AG04449 (cell line): ENCODE results near the gene INCA1.

Source experiments
- CTCF ChIA-PET: fragments of 350-600 bp; formaldehyde crosslinking; extraction: SDS; loops from one replicate; lab custom pipeline; 2021; ENCODE audit warnings: antibody characterized with exemption; lab: Yijun Ruan, JAX
- POLR2A ChIA-PET: fragments of 400-600, 350-600 bp; formaldehyde crosslinking; extraction: SDS; loops from one replicate; lab custom pipeline; 2020; ENCODE audit warnings: antibody characterized with exemption, inconsistent platforms; lab: Yijun Ruan, JAX
- DNase-seq: peaks from one replicate; pipeline ENCODE4 v3.0.0-alpha.2; 2010; ENCODE audit warnings: low read depth, low spot score
- H3K4me3 ChIP-seq: 2 replicates; pipeline ENCODE4 v1.5.1; 2011; ENCODE audit warnings: low read depth, mild to moderate bottlenecking, control low read depth, low read length
- TF ChIP-seq, protein P1 (sequence below): IDR thresholded peaks from one replicate; pipeline ENCODE4 v1.5.1; 2011; ENCODE audit warnings: mild to moderate bottlenecking, moderate library complexity, low read length, control low read depth, inconsistent platforms; ENCODE audit not compliant: insufficient read depth; ENCODE audit errors: missing control alignments

INCA1 gene

DNA sequence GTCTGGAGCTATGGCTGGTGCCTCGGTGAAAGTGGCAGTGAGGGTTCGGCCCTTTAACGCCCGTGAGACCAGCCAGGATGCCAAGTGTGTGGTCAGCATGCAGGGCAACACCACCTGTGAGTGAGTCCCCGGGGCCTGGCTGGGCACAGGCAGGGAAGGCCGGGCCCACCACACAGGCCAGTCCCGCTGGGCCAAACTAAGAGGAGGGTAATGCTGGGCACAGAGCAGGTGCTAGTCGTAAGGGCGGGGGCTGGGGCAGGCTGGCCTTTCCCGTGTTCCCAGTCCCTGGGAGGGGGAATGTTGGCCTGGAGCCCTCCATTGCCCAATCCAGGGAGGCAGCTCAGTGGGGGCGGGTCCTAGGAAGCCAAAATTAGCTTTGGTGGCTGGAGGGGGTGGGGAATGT, 2.9 kb upstream of the INCA1 start:
- H3K4me3 ChIP-seq, result peak overlapping the region; percentile 12; the same call in 1 of the 2 replicates
- TF ChIP-seq, protein P1, sequence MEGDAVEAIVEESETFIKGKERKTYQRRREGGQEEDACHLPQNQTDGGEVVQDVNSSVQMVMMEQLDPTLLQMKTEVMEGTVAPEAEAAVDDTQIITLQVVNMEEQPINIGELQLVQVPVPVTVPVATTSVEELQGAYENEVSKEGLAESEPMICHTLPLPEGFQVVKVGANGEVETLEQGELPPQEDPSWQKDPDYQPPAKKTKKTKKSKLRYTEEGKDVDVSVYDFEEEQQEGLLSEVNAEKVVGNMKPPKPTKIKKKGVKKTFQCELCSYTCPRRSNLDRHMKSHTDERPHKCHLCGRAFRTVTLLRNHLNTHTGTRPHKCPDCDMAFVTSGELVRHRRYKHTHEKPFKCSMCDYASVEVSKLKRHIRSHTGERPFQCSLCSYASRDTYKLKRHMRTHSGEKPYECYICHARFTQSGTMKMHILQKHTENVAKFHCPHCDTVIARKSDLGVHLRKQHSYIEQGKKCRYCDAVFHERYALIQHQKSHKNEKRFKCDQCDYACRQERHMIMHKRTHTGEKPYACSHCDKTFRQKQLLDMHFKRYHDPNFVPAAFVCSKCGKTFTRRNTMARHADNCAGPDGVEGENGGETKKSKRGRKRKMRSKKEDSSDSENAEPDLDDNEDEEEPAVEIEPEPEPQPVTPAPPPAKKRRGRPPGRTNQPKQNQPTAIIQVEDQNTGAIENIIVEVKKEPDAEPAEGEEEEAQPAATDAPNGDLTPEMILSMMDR, result no peak
- CTCF ChIA-PET, result interaction anchor here (1.1 to 1.5 kb wide), 3 partner anchors 12 to 30 kb away, joined by 3 to 8 read pairs (median 4); partner anchors contain the start of gene CAMTA2
- POLR2A ChIA-PET, result interaction anchor here (0.6 to 0.7 kb wide), 3 partner anchors 20 to 91 kb away, joined by 3 to 7 read pairs (median 3); partner anchors contain the start of gene RNF167
- DNase-seq, result no peak

DNA sequence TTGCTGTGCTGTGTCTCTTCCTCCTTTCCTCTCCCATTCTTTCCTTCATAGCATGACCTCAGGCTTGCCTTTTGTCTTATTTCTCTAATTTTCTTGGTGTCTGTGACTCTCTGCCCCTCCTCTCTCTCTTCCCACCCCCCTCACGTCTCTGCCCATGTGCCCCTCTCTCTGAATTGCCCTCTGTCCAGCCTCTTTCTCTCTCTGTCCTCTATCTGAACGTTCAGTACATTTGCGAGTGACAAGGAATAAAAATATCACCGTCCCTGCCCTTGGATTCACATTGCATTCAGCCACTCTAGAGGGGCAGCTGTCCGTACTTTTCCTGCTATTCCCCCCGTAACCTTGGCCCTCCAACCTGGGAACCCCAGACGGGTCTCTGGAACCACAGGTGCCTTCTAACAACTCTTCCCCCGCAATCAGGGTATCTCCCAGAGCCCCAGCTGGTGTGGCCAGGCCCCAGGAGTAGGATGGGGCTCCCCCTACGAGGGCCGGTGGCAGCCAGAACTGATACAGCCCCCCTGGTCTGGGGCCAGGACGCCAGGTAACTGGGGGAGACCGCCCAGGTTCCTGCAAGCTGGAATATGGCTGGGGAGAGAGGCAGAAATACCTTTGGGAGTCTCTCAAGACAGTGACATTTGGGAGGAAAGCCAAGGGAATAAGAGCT, 2.2 kb upstream of the INCA1 start:
- TF ChIP-seq, protein P1, result no peak
- CTCF ChIA-PET, result interaction anchor here (1.1 to 1.5 kb wide), 3 partner anchors 12 to 31 kb away, joined by 3 to 8 read pairs (median 4); partner anchors contain the start of gene CAMTA2
- POLR2A ChIA-PET, result interaction anchor here (0.6 to 0.7 kb wide), 3 partner anchors 19 to 91 kb away, joined by 3 to 7 read pairs (median 3); partner anchors contain the start of gene RNF167
- H3K4me3 ChIP-seq, result peak overlapping the region; percentile 96
- DNase-seq, result no peak

DNA sequence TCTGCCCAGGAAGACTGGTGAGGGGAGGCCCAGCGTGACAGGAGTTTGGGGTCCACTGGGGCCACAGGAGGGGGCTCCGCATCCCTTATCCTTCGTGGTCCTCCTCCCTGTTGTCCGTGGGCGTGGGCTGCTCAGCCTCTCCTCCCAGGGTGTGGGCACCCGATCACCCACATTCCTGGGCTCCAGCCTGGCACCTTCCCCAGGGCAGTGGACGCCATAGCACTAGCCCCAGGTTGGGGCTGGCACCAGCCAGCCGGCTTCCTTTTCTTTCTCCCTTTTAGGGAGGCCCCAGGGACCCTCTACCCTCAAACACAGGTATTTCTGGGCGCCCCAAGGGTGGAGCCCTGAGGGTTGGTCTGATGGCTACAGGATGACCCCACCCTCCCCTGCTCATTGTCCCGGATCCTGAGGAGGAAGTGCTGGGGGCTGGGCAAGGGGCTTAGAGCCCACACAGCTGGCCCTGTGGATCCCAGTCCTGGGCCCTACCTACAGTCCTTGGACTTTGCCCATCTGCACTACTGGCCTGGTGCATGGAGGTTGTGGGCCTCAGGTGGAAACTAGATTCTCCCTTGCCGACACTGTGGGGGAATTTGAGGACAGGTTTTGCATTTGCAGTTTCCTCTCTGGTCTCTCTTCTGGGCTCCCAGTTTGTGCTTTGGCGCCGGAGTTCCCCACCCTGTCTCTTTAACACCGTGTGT, 1.6 kb upstream of the INCA1 start:
- DNase-seq, result no peak

DNA sequence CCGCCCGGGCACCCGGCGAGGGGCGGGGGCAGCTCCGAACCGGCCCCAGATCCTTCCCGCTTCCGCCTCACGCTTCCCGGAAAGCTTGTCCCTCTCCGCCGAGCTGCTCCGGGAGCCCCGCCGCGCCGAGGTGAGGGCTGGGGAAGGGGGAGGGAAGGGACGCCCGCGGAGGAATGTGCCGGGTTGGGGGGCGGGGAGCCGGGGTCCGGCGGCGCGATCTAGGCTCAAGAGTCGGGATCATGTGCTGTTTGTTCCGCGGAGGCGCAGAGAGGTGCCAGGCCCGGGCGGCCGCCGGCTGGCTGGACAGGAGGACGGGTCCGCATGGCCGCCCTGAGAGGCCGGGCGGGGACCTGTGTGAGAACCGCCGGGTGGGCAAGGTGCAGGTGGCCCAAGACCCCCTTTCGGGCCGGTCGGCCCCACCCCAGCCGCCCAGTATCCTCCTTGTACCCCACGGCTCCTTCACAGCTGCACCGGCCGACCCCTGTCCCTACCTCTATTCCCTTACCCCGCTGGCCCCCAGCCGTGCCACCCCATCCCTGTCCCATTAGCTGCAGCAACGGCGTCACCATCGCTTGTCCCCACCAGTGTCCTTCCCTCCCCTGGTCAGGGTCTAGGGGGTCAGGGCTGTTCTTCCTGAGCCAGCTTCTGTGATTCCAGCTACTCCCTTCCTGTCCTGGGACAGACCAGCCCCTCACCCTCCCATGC, 857 bp upstream of the INCA1 start:
- CTCF ChIA-PET, result interaction anchor here (0.8 to 2.9 kb wide), 6 partner anchors 8 to 89 kb away, joined by 3 to 17 read pairs (median 6); partner anchors contain the start of gene CAMTA2
- H3K4me3 ChIP-seq, result peak overlapping the region; percentile 96
- TF ChIP-seq, protein P1, result no peak
- POLR2A ChIA-PET, result interaction anchor here (0.8 to 2.1 kb wide), 4 partner anchors 11 to 59 kb away, joined by 4 to 14 read pairs (median 5); partner anchors contain the start of genes CAMTA2, PFN1, RNF167 and SLC25A11
- no peak for DNase-seq

More for the DNA sequence above, 1.6 kb upstream of the INCA1 start:
- TF ChIP-seq, protein P1, result no peak
- ChIA-PET CTCF (interaction anchor here (0.8 to 2.9 kb wide), 3 partner anchors 9 to 18 kb away, joined by 3 to 17 read pairs (median 8); partner anchors contain the start of gene CAMTA2), POLR2A (interaction anchor here (1.5 to 2.1 kb wide), 3 partner anchors 11 to 59 kb away, joined by 4 to 14 read pairs (median 6); partner anchors contain the start of genes CAMTA2, RNF167 and SLC25A11)
- H3K4me3 ChIP-seq, result peak overlapping the region; percentile 96

DNA sequence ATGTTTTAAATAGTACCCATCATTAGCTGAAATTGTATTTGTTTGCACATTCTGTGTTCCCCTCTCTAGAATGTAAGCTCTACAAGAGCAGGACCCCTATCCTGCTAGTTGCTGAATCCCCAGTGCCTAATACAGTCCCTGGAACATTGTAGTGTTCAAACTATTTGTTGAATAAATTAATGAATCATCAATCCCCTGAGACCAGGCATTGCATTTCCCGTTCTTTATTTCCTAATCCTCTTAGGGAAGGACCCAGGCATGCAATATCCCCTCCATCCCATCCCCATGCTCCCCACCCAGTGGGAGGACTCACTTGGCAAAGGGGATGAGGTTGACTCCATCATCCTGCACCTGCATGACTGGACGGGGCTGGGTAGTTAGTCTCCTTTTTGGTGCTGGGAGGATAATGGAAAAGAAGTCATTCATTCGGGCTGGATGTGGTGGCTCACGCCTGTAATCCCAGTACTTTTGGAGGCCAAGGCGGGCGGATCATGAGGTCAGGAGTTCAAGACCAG, 3.2 kb downstream of the INCA1 start:
- TF ChIP-seq, protein P1, result no peak

More for the DNA sequence above, 3.2 kb downstream of the INCA1 start:
- no peak overlapping the region for H3K4me3 ChIP-seq
- CTCF ChIA-PET, result interaction anchor here (1.7 kb wide), 1 partner anchor 8 kb away, joined by 10 read pairs; no protein-coding TSS in a partner anchor
- no peak for DNase-seq
- POLR2A ChIA-PET, result no interaction called here
